IPS-NIHi7 (cell line): ENCODE data around the gene GTF3C5.
"Not testable (repeated sequence)": the region's sequence is repeated elsewhere in the genome, so short reads cannot be mapped to it uniquely, and the experiment has no call there.

Source experiments
- DNase-seq: peaks from one replicate; pipeline ENCODE4 v3.0.0; 2012; ENCODE audit warnings: mixed read lengths; ENCODE audit errors: extremely low spot score

GTF3C5 gene, protein sequence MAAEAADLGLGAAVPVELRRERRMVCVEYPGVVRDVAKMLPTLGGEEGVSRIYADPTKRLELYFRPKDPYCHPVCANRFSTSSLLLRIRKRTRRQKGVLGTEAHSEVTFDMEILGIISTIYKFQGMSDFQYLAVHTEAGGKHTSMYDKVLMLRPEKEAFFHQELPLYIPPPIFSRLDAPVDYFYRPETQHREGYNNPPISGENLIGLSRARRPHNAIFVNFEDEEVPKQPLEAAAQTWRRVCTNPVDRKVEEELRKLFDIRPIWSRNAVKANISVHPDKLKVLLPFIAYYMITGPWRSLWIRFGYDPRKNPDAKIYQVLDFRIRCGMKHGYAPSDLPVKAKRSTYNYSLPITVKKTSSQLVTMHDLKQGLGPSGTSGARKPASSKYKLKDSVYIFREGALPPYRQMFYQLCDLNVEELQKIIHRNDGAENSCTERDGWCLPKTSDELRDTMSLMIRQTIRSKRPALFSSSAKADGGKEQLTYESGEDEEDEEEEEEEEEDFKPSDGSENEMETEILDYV

DNA sequence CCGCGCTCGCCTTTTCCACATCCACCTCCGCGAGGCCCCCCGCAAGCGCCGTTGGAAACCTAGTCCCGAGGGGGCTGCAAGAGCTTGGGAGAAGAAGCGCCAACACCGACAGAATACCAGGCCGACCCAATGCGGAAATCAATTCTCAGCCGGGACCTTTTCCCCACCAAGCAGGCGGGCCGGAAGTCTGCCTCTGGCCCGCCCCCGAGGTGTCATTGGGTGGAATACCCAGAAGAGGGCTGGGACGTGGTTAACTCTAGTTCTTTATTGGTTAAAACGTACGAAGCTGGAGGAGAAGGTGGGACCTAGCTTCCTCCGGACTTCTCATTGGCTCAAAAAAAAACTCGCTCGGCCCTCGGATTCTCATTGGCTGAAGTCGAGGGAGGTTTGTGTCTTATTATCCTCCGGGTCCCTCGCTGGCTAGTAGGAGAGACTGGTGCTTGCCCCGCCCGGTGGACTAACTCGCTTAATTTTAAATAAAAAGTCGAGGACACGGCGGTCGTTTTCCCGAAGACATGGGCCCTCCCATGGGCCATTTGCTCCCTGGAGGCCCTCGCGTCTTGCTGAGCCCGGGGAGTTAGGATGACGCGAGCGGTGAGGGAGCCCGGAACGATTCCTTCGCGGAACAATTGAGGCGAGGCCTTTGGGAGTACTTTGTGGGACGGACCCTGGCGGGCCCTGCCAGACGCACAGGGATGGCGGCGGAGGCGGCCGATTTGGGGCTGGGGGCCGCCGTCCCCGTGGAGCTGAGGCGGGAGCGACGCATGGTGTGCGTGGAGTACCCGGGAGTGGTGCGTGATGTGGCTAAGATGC is at the start of gene GTF3C5:
GTF3C5 (plus strand) TSS at position 681 of the 813 bp plus-strand sequence; CDS start at position 696, 15 bp downstream.
- DNase-seq: peak; percentile 100

DNA sequence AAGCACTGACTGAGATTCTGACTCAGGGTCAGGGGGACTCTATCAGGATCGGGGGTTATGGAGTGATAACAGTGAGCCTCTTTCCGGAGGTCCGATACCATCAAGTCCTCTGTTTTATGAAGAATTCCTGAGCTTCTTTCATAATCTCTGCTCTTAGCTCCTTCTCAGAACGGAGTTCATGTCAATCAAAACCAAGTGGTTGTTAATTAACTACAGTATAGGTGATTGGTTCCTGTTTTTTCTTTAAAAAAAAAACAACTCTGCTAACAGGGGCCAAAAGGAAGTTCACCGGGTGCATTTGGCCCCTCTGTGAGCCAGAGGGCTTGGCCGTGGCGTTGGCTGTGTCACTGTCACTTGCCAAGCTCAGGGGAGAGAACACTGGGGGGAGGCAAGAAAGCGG is 48.3 kb upstream of the GTF3C5 start:
- DNase-seq: no peak

DNA sequence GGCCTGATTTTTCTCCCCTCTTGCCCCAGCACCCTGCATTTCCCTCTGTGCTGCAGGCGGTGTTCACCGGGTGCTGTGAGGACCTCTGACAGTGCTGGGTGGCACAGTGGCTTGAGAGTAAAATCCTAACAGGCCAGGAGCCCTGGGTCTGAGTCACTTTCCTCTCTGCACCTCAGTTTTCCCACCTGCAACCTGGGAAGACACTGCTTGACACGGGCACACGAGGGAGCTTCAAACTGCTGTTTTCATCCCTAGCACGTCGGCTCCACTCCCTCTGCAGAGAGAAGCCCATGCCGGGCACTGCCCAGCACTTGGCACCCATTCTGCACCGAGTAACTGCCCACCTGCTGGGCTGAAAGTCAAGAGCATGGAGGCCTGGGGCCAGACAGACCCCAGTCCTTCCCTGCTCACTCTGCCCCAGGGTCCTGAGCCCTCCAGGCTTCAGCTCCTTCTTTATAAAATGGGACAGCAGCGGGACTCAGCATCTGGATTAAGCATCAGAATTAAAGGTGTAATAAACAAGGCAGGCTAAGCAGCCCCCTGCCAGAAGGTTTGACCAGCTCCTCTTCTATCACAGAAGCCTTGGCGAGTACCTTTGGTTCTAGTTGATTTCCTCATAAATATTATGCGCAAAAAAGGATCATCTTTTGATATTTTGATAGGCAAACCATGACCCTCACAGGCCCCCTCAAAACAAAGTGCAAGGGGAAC is 47.2 kb upstream of the GTF3C5 start:
- no peak for DNase-seq

DNA sequence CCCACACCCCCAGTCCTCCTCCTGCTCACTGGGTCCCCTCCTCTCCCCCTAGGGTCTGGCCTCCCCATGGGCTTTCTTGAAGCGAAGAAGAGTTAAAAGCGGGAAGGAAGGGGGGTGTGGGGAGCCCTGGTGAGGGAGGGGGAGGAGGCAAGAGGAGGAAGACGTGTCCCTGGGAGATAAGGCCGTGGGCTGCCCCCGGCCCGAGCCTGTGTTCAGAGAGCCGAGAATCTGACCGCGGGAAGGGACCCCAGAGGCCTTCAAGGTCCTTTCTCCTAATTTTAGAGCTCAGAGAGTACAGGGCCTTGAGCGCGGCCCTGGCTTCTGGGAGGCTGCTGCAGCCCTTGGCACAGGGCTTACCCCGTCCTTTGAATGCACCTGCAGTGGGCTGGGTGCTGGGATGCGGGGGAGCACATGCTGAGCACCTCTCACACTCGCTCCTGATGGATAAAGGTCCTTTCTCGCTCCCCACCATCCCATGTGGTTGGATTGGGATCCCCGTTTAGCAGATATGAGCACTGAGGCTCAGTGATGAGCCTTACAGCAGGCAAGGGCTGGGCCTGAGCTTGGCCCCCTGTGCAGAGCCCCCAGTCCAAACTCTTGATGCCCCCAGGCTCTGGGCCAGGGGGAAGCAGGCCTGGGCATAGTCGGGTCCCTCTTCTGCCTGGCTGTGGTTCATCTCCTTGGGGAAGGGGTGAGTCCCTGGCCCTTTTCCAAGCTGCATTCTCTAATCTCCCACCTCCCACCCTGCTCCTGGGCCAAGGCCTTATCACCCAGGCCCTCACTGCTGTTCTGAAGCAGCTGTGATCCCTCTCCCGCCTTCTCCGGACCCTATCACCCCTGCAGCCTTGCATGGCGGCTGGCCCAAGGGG is 46.4 kb upstream of the GTF3C5 start:
- DNase-seq: no peak

DNA sequence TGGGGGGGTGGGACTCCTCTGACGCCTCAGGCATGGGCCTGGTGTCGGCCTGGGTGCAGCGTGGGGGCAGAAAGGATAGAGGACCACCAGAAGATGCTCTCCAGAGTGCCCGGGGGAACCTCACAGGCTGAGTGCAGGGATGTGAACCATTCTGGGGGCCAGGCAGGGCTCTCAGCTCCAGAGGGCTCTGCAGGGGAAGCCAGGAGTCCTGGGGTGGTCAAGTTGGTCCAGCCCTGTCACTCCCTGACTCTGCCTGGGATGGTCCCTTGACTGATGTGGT is 45.8 kb upstream of the GTF3C5 start:
- DNase-seq: no peak

DNA sequence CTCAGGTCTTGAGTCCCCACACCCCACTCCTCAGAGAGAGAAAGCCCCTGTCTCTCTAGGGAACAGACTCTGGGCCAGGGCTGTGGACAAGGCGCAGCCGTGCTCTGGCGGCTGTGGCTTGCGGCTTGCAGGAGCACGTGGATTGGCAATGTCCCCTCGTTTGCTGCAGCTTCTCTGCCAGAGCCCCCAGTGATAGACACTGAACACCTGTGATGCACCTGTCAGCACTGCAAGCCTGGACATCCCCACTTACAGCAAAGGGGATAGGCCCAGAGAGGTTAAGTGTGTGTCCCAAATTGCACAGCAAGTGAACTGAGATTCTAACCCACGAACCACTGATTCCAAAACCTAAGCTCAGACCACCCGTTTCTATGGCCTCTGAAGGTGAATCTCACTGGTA is 45.3 kb upstream of the GTF3C5 start:
- no peak for DNase-seq

DNA sequence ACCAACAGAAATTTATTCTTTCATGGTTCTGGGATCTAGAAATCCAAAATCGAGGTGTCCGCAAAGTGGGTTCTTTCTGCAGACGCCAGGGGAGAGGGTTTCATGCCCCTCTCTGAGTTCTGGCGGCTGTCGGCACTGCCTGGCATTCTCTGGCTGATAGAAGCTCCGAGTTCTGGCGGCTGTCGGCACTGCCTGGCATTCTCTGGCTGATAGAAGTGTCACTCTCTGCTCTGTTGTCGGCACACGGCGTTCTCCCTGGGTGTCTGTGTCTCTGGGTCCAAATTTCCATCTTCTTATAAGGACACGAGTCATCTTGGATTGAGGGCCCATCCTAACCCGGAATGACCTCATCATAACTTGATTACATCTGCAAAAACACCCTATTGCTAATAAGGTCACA is 44.7 kb upstream of the GTF3C5 start:
- DNase-seq: no peak

DNA sequence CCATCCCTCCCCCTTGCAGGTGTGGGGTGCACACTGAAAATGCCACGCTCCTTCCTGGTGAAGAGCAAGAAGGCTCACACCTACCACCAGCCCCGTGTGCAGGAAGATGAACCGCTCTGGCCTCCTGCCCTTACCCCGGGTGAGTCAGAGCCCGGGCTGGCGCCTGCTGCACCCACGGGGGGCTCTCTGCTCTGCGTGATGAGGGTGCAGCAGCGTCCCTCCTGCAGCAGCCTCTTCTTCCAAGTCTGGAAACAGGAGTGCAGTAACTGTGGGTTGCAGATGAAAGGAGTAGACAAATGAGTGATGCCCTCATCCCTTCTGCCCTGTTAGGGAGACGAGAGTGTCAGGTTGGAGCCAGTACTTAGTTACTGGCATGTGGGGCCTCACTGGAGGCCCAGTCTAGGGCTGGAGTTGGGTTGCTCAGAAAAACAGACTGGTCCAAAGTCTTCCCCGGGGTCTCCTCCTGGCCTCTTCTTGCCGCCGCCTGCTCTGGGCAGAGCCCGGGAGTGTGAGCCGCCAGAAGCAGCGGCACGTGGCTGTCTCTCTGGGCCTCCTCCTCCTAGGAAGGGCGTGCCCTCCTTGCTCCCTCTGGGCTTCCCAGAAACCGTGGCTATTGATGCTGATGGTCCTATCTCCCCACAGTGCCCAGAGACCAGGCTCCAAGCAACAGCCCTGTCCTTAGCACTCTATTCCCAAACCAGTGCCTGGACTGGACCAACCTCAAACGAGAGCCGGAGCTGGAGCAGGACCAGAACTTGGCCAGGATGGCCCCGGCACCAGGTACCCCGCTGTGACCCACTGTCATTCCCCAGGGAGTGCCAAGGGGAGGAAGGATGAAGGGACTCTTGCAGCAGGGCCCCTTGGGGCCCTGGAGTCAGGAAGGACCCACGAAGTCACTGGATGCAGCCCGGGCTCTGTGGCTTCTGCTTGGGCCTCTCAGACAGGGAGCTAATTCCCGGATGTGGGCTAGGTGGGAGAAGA is 43.9 kb upstream of the GTF3C5 start:
- no peak for DNase-seq

DNA sequence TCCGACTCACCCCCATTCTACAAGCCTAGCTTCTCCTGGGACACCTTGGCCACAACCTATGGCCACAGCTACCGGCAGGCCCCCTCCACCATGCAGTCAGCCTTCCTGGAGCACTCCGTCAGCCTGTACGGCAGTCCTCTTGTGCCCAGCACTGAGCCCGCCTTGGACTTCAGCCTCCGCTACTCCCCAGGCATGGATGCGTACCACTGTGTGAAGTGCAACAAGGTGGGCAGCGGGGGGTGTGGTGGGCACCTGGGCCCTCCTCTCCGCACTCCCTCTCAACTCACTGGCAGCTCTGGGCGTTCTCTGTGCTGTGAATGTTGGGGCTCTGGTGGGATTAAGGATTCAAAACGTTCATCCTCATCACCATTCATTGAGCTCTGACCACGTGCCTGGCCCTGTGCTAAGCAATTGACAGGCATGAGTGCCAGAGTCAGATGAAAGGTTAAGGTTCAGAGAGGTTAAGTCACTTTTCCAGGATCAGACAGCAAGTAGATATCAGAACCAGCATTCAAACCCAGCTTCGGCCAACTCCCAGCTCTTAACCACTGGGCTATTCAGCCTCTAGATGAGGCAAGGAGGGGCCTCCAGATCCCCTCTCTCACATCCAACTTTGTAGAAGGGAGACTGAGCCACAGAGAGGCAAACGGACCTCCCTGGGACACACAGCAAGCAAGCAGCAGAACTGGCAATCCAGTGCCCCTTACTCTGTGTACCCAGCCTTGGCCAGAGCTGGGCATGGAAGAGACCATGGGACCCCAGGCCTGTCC is 42.4 kb upstream of the GTF3C5 start:
- DNase-seq: no peak

DNA sequence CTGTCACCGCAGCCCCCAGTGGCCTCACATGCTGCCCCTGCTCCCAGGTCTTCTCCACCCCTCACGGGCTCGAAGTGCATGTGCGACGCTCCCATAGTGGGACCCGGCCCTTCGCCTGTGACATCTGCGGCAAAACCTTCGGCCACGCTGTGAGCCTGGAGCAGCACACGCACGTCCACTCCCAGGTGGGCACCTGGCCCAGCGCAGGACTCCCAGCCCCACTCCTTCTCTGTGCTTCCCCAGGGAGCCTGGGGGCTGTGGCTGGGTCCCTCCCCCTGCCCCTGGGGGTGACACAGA is 41.8 kb upstream of the GTF3C5 start:
- no peak for DNase-seq

DNA sequence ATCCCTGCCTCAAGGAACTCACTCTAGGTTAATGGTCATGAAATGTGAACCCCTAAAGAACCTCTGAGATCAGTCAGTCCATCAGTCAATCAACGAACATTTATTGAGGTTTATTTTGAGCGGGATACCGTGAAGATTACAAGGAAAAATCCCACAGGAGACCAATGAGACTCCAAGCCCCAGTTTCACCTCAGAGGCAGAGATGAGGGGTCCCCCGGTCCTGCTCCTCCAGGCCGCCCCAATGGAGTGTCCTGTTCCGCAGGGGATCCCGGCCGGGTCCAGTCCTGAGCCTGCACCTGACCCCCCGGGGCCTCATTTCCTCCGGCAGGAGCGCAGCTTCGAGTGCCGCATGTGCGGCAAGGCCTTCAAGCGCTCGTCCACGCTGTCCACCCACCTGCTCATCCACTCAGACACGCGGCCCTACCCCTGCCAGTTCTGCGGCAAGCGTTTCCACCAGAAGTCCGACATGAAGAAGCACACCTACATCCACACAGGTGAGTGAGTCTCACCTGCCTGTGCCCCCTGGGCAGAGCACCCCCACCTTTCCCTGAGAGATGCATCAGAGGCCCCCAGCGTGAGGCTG is 41.3 kb upstream of the GTF3C5 start:
- no peak for DNase-seq

DNA sequence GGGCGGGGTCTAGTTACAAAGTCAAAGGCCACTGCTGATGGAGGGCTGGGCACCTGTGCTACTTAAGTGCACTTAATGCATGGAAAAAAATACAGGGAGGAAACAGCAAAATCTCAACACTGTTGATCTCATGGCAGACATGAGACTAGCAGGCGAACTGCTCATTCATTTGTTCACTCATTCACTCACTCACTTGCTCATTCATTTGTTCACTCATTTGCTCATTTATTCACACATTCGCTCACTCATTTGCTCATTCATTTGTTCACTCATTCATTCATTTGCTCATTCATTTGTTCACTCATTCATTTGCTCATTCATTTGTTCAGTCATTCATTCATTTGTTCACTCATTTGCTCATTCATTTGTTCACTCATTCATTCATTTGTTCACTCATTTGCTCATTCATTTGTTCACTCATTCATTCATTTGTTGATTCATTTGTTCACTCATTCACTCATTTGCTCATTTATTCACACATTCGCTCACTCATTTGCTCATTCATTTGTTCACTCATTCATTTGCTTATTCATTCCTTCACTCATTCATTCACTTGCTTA is 40.7 kb upstream of the GTF3C5 start:
- not testable (repeated sequence) for DNase-seq

DNA sequence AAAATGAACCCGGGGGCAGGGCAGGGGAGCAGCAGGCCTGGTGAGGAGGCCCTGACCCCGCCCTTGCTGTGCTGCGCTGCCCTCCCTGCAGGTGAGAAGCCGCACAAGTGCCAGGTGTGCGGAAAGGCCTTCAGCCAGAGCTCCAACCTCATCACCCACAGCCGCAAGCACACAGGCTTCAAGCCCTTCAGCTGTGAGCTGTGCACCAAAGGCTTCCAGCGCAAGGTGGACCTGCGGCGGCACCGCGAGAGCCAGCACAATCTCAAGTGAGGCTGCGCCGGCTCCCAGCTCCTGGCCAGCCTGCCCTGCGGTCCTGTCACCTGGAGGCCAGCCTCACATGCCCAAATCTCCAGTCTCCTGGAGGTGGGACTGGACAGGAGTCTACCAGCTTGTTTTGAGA is 40.0 kb upstream of the GTF3C5 start:
- no peak for DNase-seq

DNA sequence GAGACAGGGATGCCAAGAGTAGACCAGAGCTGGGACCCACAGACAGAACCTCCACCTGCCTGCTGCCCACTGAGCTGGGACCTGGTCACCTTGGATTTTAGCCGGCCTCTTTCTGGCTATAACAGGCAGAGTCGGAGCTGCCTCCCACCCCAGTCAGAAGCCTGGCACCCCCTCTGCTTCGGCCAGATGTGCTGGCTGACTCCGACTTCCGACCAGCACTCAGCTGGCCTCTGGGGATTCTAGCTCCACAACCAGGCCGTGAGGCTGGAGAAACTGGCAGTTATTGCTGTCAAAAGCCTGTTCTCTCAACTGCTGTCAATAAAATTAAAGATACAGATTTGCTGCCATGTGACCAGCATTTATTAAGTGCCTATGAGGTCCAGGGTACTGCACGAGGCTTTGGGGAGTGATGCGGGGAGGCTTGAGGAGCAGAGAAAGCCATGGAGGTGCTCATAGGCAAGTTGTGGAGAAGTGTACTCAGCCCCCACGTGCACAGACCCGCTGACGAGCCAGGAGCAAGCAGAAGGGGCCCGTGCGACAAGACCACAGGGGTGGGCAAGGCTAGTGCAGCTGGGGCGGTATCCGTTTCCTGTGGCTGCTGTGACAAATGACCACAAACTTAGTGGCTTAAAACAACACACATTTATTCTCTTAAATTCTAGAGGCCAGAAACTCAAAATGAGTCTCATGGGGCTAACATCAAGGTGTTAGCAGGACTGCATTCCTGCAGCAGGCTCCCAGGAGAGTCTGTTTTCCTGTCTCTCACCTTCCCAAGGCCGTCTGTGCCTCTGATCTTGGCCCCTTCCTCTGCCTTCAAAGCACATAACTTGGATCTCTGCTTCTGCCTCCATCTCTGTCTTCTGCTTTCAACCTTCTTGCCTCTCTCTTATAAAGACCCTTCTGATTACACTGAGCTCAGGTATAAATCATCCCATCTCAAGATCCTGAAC is 39.2 kb upstream of the GTF3C5 start:
- DNase-seq: no peak

DNA sequence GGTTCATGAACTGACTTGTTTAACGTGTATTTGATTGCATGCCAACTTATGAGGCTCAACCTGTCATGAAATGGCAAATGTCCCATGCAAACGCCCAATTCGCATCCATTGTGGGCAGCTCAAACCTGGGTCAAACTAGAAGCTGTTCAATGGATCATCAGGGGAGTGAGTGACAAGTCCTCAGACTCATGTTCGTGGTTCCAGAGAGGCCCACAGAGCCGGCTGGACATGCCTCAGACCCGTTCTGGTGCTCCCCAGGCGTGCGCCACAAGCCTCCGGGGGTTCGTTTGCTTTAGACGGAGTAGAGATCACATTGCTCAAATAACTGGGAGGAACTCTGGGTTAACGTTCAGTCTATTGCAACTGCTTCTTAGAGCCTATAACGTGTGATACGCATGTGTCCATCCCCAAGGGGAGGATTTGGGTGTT is 37.3 kb upstream of the GTF3C5 start:
- no peak for DNase-seq

DNA sequence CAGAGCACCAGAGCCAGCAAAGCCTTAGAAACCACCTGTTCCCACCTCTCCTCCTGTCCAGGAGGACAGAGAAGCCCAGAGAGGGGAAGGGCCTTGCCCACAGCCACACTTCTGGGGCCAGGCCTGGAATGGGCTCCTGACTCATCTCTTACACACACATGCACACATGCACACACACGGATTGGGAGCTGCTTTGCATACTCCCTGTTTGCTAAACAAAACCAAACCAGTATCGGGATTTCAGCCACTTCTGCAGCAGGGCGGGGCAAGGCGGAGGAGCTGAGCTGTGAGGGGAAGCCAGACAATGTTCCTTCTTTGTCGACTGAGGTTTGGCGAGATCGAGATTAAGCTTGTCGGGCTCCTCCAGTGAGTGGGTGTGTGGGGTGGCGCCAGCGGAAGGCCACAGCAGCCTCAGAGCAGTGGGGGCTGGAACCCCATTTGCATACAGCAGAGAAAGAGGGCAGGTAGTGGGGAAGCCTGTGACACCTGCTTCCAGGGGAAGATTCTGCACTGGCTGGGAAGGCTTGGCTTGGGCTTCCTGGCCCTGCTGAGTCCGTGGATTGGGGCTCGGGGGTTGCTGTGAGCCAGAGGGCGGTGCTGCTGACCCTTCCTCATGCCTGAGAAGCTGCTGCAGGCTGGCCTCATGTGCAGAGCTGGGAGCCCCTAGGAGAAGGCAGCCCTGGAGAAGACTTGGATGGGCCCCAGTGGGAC is 36.2 kb upstream of the GTF3C5 start:
- no peak for DNase-seq

DNA sequence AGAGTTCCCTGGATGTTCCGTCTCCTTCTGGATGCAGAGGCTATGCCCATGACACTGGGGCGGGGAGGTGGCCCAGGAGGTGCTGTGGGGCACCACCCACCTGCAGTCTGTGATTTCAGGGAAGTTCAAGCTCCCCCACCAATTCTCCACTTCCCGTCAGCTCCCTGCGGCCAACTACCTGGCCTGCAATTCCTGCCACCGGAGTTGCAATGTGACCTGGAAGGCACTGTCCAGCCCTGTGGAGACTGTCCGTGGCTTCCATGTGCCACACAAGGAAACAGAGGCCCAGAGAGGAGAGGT is 35.7 kb upstream of the GTF3C5 start:
- DNase-seq: no peak
